CD4-positive, alpha-beta T cell treated with Interleukin-21 for 1 hour (primary cell): ENCODE results near the gene SLC16A6.
"Not testable (repeated sequence)": the region's sequence is repeated elsewhere in the genome, so short reads cannot be mapped to it uniquely, and the experiment has no call there.

Experiments
- DNase-seq: peaks from one replicate; pipeline ENCODE4 v3.0.0-alpha.2; 2020

Gene SLC16A6

DNA sequence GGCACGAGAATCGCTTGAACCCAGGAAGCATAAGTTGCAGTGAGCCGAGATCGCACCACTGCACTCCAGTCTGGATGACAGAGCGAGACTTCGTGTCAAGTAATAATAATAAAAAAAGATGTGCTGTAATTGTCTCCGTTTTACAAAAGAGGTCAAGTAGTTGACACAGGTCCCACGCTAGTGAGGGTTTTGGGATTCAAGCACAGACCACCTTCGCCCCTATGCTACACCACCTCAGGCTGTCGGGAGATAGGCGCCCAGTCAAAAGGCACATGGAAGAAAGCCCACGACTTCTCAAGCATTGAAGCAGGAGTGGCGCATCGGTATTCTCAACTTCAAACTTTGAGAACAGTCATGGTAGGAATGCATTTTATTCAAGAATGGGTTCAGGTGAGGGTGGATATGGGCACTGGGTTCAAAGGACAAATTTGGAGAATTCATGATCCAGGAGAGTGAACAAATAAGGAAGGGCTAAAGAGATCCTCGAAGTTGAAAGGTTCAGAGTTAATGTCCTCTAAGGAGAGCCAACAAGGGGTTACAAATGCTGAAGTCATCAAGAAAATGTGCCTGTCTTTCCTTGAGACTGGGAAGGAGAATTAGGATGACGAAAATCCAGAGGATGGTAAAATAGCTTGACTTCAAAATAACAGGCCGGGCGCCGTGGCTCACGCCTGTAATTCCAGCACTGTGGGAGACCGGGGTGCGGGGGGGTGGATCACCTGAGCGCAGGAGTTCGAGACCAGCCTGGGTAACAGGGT lies 44.5 kb downstream of the SLC16A6 start:
- DNase-seq = no peak

DNA sequence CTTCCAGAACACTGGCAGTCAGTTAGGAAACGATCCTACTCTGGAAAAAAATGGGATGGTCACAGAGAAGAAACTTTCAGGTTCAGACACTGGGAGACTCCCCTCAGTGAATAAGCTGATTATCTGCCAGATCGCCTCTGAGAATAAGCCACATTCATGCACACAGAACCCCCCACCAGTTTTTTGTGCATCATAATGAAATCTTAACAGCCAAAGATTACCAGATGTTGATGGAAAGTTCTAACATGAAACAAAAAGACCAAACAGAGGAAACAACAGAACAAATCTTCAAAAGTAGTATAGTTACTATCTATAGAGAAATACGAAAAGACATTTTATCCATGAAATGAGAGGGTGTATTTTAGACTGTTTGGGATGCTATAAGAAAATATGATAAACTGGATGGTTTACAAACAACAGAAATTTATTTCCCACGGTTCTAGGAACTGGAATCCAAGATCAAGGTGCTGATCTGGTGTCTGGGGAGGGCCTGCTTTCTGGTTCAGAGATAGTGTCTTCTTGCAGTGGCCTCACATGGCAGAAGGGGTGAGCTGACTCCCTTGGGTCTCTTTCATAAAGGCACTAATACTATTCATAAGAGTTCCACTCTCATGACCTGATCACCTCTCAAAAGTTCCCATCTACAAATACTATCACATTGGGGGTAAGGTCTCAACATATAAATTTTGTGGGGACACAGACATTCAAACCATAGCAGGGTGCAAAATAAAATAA lies 51.1 kb downstream of the SLC16A6 start:
- DNase-seq = peak; percentile 18

DNA sequence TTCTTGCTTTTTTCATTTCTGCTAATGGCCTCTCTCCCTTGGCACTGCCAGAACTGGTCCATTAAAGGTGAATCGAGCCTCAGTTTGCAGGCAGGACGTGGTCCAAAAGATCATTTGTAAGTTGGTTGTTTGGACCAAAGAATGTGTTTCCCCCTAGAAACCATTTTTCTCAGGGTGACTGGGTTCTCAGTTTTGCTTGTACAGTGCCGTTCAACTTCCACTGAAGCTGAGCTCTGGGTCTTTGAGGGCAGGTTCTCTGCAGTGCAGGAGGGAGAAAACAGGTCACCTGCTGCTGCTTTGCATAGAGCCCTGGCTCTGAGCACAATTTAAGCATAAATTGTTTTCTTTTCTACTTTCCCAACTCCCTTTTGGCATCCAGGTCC lies 52.1 kb downstream of the SLC16A6 start:
- no peak for DNase-seq

DNA sequence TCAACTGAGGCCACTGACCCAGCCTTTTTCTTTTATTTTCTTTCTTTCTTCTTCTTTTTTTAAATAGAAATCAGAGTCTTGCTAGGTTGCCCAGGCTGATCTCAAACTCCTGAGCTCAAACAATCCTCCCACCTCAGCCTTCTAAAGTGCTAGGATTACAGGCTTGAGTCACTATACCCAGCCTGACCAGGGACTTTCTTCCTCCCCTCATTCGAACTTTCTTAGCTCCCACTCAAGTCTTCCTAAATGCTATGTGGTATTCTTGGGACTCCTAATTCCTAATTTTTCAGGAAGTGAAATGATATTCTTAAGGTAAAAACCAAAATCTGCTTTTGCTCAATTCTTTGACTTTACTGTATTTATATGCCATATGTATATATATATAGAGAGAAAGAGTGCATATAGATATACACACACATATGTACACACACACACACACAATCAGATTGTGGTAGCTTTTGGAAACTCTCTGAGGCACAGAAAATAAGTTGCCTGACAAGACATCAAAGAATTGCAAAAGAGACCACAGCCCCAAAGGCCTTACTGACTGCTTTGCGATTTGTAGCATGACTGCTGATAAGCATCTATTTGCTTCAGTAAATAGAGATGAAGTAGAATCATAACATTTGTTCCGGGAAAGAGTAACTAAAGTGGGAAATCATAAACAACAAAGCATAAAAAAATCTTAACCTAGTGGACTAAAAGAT lies 52.6 kb downstream of the SLC16A6 start:
- peak; percentile 86 for DNase-seq

DNA sequence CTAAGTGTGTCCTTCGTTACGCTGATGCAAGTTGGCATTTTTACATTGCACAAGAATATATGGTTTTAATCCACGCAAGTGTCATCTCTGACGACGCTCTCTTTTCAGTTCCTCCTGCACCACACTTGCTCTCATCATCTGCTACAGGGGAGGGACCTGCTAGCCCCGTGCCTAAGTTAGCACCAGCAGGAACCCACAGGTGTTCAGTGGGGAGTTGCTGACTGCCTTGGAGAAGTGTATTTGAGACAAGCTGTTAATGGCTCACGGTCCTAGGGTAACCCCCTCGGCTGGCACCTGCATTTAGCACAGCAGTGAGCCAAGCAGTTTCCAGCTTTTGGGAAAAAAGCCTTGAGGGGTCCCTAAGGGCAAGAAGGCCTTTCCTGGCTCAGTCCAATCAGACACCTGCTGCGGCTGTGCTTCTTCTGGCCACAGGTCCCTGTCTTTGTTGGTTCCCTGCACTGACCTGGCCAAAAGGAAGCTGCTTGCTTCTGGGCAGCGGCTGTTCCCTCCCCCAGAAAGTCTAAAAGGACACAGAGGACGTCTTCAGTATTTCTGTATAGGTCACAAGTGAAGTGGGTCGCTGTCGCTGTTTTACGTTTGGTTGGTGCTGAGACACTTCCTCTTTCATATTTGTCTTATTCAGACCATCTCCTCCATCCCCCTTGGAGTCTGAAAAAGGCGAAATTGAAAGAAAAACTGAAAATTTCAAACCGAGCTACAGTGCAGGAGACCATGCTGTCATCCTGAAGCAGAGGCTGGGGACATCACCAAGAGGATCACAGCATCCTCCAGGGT lies 53.4 kb downstream of the SLC16A6 start:
- DNase-seq = peak; percentile 82

DNA sequence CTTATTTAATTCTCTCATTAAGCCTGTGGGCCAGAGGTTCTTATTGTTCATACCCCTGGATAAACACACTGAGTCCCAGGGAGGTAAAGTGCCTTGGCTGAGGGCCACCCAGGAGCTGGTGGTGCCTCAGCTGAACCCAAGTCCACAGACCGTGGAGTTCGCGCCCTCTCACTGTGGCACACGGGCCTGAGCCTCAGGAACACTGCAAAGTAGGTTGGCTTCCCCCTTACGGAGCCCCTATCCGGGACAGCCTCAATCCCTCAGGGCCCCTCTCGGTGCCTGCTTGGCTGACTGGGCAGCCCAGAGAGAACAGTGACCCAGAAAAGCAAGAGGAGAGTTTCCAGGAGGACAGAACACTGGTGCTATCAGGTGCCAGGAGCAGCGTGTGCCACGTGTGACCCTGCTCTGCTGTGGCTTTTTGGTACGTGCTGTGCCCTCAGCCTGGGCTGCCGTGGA lies 55.6 kb downstream of the SLC16A6 start:
- not testable (repeated sequence) for DNase-seq

DNA sequence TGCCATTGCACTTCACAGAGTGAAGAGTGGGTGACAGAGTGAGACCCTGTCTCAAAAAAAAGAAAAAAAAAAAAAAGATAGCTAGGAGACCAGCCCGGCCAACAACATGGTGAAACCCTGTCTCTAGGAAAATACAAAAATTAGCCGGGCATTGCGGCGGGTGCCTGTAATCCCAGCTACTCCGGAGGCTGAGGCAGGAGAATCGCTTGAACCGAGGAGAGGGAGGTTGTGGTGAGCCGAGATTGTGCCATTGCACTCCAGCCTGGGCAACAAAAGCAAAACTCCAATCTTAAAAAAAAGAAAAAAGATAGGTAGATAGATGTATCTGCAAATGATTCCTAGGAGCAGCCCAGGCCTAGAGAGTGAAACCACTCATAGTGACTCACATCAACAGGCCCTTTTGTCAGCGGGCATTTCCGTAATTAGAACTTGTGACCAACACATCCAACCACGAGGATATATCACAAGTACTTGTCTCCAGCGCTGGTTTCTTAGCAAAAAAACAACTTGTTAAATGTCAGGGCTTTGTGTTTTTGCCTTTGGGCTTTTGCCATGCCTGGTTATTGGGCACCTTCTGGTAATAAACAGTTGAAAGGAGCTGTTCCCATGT lies 56.1 kb downstream of the SLC16A6 start:
- DNase-seq = peak; percentile 84

DNA sequence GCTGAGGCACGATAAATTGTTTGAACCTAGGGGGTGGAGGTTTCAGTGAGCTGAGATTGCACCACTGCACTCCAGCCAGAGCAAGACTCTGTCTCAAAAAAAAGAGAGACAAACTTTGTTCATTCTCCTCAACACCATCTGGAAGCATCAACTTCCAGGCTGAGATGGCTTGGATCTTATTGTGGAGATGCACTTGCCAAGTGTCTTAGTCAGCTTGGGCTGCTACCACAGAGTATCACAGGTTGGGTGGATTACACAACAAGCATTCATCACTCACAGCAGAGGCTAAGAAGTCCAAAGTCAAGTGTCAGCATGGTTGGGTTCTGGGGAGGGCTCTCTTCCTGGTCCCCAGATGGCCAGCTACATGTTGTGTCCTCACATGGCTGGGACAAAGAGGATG lies 58.2 kb downstream of the SLC16A6 start:
- not testable (repeated sequence) for DNase-seq

DNA sequence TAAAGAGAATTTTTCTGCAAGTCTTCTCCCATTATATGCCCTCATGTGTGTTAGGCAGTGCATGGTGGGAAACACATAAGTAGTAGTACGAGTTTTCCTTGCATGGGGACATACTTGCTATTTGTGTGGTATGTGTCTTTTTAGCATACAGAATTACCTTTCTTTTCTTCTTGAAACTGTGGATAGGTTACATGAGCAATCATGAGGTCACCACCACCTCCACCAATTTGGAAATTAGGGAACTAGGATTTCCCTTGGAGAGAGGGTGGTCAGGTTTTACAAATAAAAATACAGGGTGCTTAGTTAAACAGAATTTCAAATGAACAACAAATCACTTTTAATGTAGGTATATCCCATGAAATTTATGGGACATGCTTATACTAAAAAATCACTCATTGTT lies 59.4 kb downstream of the SLC16A6 start:
- no peak for DNase-seq

DNA sequence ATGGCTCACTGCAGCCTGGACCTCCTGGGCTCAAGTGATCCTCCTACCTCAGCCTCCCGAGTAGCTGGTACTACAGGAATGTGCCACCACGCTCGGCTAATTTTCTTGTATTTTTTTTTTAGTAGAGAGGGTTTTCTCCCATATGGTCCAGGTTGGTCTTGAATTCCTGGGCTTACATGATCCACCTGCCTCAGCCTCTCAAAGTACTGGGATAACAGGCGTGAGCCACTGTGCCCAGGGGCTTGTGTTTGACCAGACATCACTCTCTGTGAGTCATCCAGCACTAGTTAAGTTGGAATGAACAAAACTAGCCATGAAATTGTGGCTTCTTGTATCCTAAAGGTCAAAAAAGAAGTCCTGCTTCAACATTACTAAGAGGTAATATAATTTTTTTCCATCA lies 59.8 kb downstream of the SLC16A6 start:
- DNase-seq = not testable (repeated sequence)

DNA sequence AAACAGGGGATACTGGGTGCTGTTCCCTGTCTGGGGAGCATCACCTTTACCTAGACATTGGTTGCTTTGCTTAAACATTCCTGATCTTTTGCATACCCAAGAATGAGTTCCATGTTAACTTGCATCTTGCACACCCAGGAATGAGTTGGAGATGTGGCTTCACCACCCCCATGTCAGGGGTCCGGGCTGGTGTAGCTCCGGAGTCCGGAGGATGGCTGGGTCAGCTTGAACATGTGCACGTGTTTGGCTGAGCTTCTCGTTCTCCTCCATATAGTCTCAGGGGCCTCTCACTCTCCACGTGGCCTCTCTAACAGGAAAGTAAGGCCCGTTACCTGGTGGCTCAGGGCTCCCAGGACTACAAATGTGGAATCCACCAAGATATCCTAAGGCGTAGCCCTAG lies 61.3 kb downstream of the SLC16A6 start:
- DNase-seq = no peak

DNA sequence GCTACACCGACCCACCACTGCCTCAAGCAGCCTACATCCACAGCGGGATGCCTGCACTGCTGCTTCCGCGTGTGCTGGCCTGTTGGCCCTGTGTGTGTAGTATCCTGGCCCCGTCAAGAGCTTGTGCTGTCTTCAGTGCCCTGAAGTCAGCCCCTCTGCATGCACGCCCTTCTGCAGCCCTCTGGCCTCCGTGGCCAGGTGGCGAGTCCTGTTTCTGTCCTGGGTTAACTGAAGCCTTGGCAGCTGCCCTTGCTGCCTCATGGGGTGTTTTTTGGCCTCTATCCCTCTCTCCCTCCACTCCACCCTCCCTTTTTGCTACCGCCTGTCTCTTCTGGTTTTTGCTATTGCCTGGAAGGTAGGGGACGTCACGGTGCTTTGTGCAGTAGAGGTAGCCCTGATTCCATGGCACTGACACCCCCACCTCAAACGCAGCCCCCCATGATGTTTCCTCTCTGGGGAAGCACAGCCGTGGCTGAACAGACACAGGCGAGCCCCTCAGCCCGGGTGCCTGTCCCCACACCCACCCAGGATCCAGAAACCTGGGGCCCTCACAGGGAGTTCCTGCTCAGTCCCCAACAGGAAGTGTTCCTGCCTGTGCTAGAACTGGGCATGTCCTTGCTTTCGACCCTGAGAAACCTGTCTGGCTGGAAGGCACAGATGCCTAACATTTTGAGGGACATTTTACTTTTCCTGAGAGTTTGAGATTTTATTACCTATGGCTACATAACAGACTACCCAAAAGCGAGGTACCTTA lies 61.9 kb downstream of the SLC16A6 start:
- DNase-seq = no peak

DNA sequence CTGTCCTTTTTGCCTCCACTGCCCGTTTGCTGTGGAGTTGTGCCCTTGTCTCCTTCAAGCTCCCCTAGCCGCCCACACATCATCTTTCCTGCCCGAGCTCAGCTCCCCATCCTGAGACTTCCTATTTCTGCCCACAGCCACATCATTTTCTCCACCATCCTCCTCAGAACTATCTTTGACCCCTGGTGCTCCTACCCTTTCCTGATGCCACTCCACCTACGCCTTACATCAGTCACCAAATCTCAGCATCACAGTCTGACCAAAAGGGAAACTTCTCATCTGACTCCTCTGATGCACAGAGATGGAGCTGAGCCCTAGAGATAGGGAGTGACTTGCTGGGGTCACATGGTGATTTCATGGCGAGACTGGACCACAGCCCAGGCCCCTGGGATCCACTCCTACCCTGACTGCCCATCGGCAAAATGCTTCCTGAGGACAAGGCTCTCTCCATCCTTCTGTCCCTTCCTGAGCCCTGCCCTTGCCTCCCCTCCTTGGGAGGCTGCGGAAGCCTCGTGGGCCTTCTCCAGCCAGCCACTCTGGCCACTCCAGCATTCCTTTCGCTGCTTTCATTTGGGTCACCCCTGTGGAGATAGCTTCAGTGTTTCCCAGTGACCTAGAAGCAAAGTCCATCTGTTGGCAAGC lies 62.8 kb downstream of the SLC16A6 start:
- DNase-seq = not testable (repeated sequence)

DNA sequence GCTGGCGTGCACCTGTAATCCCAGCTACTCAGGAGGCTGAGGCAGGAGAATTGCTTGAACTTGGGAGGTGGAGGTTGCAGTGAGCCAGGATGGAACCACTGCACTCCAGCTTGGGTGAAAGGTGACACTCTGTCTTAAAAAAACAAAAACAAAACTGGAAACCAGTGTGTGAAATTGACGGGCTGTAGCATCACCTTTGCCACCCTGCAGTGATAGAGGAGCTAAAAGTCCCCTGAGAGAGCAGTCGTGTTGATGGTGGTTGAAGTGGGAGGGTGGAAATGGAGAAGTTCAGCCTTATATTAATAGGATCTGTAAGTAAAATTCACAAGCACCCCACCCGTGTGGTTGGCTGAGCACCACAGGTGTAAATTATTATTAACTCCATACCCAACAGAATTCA lies 65.9 kb downstream of the SLC16A6 start:
- DNase-seq = peak; percentile 26

DNA sequence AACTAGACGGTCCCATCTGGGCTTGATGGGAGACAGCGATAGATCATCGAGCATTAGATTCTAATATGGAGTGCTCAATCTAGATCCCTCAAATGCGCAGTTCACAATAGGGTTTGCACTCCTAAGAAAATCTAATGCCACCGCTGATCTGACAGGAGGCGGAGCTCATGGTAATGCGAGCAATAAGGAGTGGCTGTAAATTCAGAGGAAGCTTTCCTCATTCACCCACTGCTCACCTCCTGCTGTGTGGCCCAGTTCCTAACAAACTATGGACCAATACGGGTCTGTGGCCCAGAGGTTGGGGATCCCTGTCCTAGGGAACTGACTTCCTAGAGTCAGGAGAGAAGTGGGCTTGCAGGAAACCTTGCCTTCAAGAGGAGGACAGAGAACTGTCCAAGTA lies 68.3 kb downstream of the SLC16A6 start:
- DNase-seq = no peak

DNA sequence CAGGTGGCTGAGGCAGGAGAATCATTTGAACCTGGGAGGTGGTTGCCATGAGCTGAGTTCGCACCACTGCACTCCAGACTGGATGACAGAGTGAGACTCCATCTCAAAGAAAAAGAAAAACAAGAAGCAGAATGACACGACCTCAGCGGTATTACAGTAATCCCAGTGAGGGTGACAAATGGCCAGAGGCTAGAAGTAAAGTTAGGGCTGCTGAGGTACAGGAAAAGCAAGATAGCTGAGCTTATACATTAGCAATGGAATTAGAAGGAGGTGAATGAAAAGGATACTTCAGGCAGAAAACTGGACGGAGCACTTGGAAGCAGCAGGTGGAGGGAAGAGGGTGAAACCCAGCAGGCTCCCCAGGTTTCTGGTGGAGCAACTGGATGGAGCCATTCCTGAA lies 69.1 kb downstream of the SLC16A6 start:
- DNase-seq = no peak

DNA sequence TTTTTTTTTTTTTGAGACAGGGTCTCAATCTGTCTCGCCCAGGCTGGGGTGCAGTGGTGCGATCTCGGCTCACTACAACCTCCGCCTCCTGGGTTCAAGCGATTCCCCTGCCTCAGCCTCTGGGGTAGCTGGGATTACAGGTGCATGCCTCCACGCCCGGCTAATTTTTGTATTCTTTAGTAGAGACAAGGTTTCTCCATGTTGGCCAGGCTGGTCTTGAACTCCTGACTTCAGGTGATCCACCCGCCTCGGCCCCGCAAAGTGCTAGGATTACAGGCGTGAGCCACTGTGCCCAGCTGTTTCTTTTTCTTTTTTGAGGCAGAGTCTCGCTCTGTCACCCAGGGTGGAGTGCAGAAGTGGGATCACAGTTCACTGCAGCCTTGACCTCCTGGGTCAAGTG lies 70.1 kb downstream of the SLC16A6 start:
- not testable (repeated sequence) for DNase-seq

DNA sequence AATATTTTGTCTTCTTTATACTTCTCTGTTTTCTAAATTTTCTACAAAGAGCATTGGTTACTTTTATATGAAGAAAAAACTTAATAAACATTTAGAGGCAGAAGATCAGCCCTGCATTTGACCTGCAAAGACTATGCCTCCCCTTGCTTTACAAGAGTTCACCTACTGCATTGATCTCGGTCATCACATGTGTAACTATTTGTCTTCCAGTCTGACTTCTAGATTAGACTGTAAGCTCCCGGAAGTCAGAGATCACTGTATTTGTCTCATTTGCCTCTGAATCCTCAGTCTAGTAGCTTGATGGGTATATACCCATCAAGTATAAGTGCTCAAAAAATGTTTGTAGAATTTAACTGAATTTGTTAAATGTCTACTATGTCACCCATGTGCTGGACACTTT lies 70.7 kb downstream of the SLC16A6 start:
- not testable (repeated sequence) for DNase-seq

DNA sequence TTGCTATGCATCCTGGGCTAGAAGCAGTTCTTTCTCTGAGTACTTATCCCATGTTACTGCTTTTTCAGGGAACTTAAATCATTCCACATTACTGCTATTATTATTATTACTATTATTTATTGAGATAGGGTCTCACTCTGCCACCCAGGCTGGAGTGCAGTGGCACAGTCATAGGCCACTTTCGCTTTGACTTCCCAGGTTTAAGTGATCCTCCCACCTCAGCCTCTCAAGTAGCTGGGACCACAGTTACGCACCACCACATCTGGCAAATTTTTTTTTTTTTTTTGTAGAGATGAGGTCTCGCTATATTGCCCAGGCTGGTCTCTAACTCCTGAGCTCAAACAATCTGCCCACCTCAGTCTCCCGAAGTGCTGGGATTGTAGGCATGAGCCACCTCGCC lies 71.5 kb downstream of the SLC16A6 start:
- not testable (repeated sequence) for DNase-seq
